ENCODE measurements around the gene INCENP.

The INCENP gene

DNA sequence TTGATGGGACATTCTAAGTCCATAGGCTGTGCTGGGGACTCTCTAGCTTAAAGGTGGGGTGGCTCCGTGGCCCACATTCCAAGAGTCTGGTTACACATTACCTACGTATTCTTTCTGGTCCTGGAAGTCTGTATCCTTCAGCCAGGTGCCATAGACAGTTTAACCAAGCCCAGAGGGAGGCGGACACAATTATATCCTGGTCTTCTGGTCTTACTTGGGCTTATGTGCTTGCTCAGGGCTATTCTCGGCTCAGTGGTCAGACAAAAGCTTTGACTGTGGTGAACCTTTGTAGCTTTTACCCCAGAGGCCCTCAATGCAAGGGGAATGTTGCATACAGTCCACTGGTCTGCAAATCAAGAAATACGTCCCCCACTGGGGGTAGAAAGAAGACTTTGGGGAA, 3.4 kb upstream of the INCENP start:
- no peak for TF ChIP-seq CTCF (IDR thresholded peaks at IDR 0.05; ENCODE audit: insufficient read depth, low read length, missing control alignments)
- DNase-seq (ENCODE audit: low read depth, low spot score): no peak
- H3K4me3 ChIP-seq (ENCODE audit: low read depth, low read length): no peak overlapping the region
- POLR2A ChIA-PET: no interaction called here
- CTCF ChIA-PET: interaction anchor here (0.8 to 5.4 kb wide), 3 partner anchors 8 to 221 kb away, joined by 3 to 45 read pairs (median 8); no protein-coding TSS in a partner anchor

DNA sequence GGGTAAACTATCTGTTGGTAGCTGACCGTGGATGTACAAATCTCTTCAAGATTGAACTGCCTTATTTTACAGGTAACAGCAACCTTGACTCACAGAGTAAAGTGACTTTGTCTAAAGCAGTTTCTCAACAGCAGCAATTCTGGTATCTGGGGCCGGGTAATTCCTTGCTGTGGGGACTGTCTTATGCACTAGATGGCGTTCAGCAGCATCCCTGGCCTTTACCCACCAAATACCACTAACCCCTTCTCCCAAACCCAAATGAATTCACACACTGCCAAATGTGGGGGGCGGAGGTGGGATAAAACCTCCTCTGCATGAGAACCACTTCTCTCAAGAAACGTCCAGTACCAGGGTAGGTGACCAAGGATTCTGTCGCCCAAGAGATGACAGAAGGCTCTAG, 1.7 kb upstream of the INCENP start:
- POLR2A ChIA-PET: no interaction called here
- no peak for DNase-seq (ENCODE audit: low read depth, low spot score)
- no peak for TF ChIP-seq CTCF (IDR thresholded peaks at IDR 0.05; ENCODE audit: insufficient read depth, low read length, missing control alignments)
- CTCF ChIA-PET: no interaction called here
- no peak overlapping the region for H3K4me3 ChIP-seq (ENCODE audit: low read depth, low read length)

GRCh38 chr11:62124186-62125113, 639 bp downstream of the INCENP start:
- no peak for DNase-seq (ENCODE audit: low read depth, low spot score)

DNA sequence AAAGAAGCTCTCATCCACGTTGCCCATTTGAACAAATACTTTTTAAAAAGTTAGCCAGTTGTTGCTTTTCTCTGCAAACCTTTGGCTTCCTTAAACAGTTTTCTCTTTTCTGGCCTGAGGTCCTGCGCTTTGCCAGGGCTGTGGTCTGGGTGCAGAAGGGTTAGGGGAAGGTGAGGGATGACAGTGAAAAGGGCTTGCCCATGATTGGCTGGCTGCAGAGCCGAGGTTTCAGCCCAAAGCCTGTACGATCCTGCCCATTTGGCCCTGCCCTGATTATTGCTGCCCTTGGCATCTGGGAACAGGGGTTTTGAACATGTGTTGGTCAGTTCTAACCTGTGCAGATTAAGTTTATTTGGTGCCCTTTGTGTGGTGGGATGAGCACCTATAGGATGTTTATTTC, 1.5 kb downstream of the INCENP start:
- H3K4me3 ChIP-seq (ENCODE audit: low read depth, low read length): peak overlapping the region; percentile 100
- no peak for TF ChIP-seq CTCF (IDR thresholded peaks at IDR 0.05; ENCODE audit: insufficient read depth, low read length, missing control alignments)
- POLR2A ChIA-PET: no interaction called here
- CTCF ChIA-PET: interaction anchor here (1.1 to 3.5 kb wide), 3 partner anchors 9 to 328 kb away, joined by 3 to 13 read pairs (median 5); no protein-coding TSS in a partner anchor
- DNase-seq (ENCODE audit: low read depth, low spot score): no peak

More at GRCh38 chr11:62124186-62125113, 639 bp downstream of the INCENP start:
- ChIA-PET POLR2A (interaction anchor here (1.0 to 1.9 kb wide), 2 partner anchors 156 to 232 kb away, joined by 3 to 5 read pairs; no protein-coding TSS in a partner anchor), CTCF (interaction anchor here (1.1 to 3.5 kb wide), 7 partner anchors 10 to 328 kb away, joined by 3 to 17 read pairs (median 3); no protein-coding TSS in a partner anchor)
- no peak for TF ChIP-seq CTCF (IDR thresholded peaks at IDR 0.05; ENCODE audit: insufficient read depth, low read length, missing control alignments)
- H3K4me3 ChIP-seq (ENCODE audit: low read depth, low read length): peak overlapping the region; percentile 100

DNA sequence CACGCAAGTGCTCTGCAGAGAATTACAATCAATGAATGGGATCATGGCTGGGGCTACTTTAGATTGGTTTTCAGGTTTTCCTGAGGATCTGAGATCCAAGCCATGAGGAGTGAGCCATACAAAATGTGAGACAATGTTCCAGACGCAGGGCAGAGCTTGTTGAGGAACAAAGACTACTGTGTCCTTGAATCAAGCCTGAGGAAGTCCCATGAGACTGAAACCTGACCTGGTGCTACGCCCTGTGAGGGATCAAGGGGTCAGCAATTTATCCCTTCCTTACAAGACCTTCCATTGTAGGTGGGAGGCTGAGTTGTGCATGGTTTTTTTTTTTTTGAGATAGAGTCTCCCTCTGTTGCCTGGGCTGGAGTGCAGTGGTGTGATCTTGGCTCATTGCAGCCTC, 2.1 kb downstream of the INCENP start:
- CTCF ChIA-PET: interaction anchor here (1.1 to 3.5 kb wide), 2 partner anchors 9 to 329 kb away, joined by 3 to 13 read pairs; no protein-coding TSS in a partner anchor
- TF ChIP-seq CTCF (IDR thresholded peaks at IDR 0.05; ENCODE audit: insufficient read depth, low read length, missing control alignments): no peak
- no peak for DNase-seq (ENCODE audit: low read depth, low spot score)
- POLR2A ChIA-PET: no interaction called here
- H3K4me3 ChIP-seq (ENCODE audit: low read depth, low read length): peak overlapping the region; percentile 6; the same call in 1 of the 2 replicates

GRCh38 chr11:62127426-62127825, 3.6 kb downstream of the INCENP start:
- DNase-seq (ENCODE audit: low read depth, low spot score): no peak
- no peak overlapping the region for H3K4me3 ChIP-seq (ENCODE audit: low read depth, low read length)
- ChIA-PET POLR2A (no interaction called here), CTCF (interaction anchor here (1.6 to 2.2 kb wide), 2 partner anchors 19 to 331 kb away, joined by 5 to 8 read pairs; no protein-coding TSS in a partner anchor)
- no peak for TF ChIP-seq CTCF (IDR thresholded peaks at IDR 0.05; ENCODE audit: insufficient read depth, low read length, missing control alignments)
